GM12892 (cell line): Measurements from ENCODE around the gene ARHGAP15.

ENCODE experiments used
- DNase-seq: peaks from one replicate; pipeline ENCODE4 v3.0.0; 2011; ENCODE audit not compliant: insufficient read length
- FAIRE-seq: peaks from 2 replicates; lab custom pipeline; 2011; peaks lifted over from hg19 to GRCh38; lab: Jason Lieb, UNC
- POLR2A ChIP-seq: IDR thresholded peaks from 2 replicates; pipeline ENCODE4 v1.6.1; 2011; ENCODE audit warnings: low read depth, low read length, control low read depth
- POLR2AphosphoS5 ChIP-seq: IDR thresholded peaks from 2 replicates; pipeline ENCODE4 v1.6.1; 2011; ENCODE audit warnings: low read depth, low read length, control low read depth
- TAF1 ChIP-seq: IDR thresholded peaks from 2 replicates; pipeline ENCODE4 v1.6.1; 2011; ENCODE audit warnings: low read depth, mild to moderate bottlenecking, control low read depth, low read length, borderline replicate concordance

The ARHGAP15 gene

DNA sequence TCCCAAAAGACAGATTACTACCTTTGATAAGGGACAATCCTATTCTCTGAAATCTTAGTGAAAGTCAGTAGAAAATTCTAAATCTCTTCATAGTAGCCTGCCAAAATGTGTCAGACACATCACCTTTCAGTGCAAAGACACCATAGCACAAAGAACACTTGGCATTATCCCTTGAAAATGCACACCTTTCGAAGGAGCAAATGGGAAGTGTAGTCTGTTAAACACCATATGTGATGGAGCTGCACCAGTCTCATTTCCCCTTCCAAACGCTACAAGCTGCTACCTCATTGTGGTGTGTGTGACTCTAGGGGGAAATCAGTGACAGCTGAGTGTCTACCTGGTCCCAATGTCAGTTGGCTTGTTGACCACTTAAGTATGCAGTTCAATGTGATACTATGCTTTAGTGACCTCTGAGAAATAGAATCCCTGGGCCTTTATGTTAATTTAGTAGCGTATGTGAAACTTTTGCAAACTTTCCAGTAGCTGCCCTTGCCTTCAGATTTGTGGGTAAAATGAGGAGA lies 551.7 kb downstream of the ARHGAP15 start:
- FAIRE-seq, result no peak
- no peak for DNase-seq
- TF ChIP-seq TAF1 (no peak), POLR2A (no peak), POLR2AphosphoS5 (no peak)

DNA sequence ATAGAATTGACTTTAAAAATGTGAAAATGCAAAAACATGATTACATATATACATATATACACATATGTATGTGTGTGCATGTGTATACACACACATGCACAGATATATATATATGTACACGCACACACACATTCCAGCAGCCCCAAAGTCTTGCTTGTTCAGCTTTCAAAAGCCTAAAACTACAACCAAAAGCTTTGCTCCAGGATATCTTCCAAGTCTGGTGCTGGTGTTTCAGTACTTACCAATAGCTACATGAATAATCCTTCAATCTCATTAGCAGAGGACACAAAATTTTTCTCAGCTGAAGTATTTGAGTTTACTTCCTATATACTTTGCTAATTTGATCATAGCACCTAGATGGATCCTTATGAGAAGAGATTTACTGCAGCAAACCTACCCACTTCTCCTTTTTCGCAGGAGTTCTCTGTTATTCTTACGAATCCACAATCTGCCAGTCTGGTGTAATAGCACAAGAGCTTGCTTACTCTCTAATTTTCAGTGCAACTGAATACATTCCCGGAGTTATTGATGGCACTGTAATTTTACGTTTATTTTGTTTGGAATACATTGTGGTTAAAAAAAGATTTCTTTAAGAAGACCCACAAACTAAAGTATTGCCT lies 553.3 kb downstream of the ARHGAP15 start:
- FAIRE-seq (no peak), DNase-seq (no peak)
- TF ChIP-seq POLR2A (no peak), TAF1 (no peak), POLR2AphosphoS5 (no peak)

DNA sequence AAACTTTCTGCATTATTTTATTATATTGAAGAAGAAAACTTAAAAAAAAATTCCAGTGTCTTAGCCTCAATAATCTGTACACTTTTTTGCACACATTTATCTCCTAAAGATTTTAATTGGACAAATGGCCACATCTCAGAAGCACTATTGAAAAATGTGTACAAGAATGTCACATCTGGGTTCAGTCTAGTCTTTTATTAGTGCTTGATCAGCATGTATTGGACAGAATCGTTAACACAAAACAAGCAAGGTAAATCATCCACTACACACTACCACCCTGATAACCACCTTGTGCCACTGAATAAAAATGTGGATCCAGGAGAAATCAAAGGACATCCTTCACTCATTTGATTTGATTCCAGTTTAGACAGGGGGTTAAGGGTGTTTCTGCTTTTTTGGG lies 554.8 kb downstream of the ARHGAP15 start:
- DNase-seq, result no peak
- no peak for FAIRE-seq
- TF ChIP-seq POLR2A (no peak), POLR2AphosphoS5 (no peak), TAF1 (no peak)

DNA sequence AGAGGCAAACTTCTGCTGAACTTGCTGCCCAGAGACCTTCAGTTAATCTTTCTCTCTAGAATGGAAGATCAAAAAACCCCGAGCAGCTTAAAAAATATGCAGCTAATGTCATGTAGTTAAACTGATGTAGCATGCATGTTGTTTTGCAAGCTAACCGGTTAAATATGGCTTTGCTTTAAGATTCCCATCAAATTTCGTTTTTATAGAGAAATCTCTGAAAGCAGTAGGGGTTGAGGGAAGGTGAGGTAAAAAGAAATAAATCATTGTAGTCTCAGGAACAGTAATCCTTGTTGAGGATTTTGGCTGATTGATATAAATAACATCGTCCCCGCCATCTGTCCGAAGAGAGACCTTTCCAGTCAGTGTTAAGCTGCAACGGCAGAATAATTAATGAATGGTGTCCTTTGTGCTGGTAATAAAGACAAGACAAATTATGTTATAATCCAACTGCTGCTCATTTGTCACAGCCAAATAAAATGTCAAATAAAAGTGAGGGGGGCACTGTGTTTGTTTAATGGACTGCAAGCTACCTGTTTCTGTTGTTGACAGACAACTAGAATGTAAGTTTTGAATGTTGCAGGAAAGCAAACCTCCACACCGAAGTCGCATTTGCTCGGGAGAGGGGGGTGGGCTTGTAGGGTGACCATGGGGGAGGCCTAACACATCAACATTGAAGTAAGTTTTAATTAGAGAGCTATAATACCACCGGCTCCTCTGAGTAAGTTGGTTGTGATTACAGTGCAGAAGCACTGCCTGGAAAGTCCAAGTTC lies 555.5 kb downstream of the ARHGAP15 start:
- DNase-seq (no peak), FAIRE-seq (no peak)
- TF ChIP-seq POLR2AphosphoS5, result no peak
- no peak for TF ChIP-seq TAF1
- no peak for TF ChIP-seq POLR2A

DNA sequence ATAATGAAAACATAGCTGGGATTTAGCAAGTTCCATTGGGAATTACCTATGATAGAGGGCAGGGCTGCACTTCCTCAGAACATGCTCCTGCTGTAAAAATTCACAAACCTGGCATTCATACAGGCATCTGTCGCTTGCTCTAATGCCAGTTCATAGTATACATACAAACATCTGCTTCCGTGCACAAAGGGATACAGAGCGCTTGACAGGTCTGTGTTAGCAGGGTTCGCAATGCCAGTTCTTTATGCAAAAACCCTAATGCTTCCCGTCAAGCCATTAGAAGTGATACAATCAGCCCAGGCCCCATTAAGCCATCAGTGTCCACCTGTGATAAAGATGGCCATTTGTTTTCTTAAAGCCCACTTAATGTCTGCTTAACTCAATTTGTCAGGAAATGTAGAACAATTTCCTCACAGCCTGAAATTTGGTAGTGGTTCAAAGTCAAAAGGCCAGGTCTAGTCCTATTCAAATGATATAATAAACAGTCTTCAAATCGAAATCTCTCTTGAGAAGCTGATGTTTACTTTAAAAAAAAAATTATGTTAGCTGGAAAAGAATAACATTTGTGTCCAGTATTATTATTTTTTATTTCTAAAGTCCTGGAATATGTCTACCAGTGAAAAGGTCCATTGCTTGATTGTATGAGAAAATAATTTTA lies 556.3 kb downstream of the ARHGAP15 start:
- TF ChIP-seq TAF1 (no peak), POLR2A (no peak), POLR2AphosphoS5 (no peak)
- no peak for FAIRE-seq
- DNase-seq, result no peak

DNA sequence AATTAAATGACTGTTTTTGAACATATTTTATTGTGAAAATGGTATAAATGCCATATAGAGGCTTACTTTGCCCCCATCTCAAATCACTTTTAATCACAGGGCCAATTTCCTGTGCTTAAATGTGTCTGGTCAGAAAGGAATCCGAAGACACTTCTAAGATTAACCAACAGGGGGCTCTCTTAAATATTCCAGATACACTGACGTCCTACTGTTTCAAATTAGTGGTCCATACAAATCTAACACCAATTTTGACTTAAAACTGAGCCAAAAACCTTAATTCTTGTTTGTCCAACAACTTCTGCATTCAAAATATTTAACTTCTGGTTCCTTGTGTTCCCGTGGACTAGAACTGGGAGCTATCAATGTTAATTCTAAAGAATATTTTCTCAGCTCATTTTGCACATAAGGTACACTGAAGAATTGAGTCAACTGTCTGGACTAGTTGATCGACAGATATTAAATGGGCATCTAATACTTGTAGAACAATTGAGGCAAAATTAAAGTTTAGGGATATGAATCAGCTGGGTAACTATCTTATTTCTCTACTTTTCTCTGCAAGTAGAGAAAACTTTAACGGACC lies 557.5 kb downstream of the ARHGAP15 start:
- TF ChIP-seq POLR2A (no peak), POLR2AphosphoS5 (no peak), TAF1 (no peak)
- DNase-seq (no peak), FAIRE-seq (peak; percentile 68)

DNA sequence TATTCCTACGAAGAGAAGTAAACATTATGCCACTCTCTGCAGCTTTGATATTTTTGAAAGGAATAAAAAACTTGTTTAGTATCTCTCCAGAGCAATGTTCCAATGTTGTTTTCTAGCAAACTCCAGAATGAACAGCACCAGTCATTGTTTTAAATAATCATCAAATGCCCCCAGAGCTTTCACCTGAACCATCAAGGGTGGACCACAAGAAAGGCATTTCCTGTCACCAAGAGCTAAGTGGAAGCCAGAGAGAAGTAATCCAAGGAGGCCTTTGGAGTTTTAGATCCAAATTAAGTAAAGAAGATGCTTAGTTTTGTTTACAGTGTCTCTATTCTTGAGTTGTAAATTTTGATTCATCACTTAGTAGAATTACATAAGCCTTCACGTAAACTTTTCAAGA lies 559.0 kb downstream of the ARHGAP15 start:
- no peak for TF ChIP-seq POLR2AphosphoS5
- TF ChIP-seq POLR2A, result no peak
- no peak for TF ChIP-seq TAF1
- DNase-seq (no peak), FAIRE-seq (no peak)

DNA sequence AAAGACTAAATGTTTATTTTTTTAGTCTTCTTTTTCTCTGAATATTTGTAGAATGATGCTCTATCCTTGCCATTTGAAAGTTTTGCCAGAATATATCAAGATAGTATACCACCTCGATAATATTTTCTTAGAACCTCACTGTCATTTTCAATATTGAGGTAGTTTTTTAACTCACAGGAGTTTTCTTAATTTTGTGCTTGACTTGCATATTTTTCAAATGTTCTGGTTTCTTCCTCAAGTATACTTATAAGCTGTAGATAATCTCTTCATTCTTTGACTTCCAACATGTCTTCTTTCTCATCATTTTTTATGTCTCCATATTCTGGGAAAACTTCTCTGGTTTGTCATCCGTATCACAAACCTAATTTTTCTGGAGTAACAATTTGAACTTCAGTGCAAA lies 559.6 kb downstream of the ARHGAP15 start:
- FAIRE-seq (peak; percentile 48), DNase-seq (no peak)
- TF ChIP-seq TAF1 (no peak), POLR2A (no peak), POLR2AphosphoS5 (no peak)

DNA sequence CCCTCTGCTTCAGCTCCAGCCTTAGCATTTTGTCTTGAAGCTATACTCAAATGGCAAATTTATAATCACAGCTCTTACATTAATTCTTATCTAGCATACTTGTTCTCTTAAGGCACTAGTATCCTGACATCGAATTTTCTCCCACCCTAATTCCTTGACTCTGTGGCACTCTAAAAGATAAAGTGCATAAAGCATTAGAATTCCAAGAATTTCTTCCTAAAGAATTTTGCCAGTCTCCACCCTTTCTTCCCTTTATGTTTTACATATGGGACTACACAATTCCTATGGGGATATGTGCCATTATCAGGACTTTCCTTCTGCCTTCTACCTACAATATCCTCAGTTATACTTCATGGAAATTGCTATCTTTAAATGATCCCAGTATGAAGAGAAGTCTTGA lies 560.3 kb downstream of the ARHGAP15 start:
- TF ChIP-seq POLR2AphosphoS5 (no peak), TAF1 (no peak)
- FAIRE-seq (no peak), DNase-seq (no peak)

DNA sequence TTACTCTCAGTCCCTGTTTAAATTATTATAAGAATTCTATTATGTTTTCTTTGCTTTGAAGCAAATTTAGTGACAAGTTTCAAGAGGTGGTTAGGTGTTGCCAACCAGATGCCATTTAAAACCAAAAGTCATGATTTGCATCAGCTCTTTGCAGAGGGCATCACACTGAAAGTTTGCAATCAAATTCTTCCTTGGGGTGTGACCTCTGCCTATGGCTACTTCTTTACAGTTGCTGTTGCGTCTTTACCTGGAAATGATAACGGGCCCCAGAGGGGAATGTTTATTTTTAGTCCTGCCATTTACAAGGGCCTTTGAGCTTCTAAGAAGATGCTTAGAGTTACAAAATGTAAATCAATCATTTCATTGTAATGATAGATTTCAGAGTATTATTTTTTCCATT lies 561.0 kb downstream of the ARHGAP15 start:
- TF ChIP-seq POLR2AphosphoS5 (no peak), TAF1 (no peak), POLR2A (no peak)
- peak; percentile 9 for FAIRE-seq
- no peak for DNase-seq

DNA sequence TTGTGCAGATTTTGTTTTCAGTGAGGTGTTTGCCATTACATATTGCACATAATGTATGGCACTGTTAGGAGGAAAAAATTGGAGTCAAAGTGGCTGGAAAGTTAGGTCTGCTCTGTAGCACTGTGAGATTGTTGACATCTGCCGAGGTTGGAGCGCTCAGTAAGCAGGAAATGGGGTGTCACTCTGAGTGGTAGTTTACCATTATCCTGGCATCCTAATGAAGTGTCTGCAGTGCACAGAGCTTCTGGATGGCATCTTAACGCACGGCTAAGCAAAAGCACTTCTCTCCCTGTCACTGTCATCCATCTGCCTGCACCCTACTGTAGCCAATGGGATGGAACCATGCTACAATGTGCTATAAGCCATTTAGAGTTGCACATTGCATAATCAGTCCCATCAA lies 561.9 kb downstream of the ARHGAP15 start:
- no peak for TF ChIP-seq TAF1
- TF ChIP-seq POLR2A, result no peak
- TF ChIP-seq POLR2AphosphoS5, result no peak
- no peak for FAIRE-seq
- no peak for DNase-seq
